Esophagus (tissue), 2 donors: ENCODE measurements around the gene SPTBN5. TPM values are rescaled to one million over a fixed set of nuclear protein-coding genes. Genes with fewer than 3 reads are reported as not detected.
A peak's percentile ranks its signal among the peaks of the same experiment; 100 is the strongest.

ENCODE experiments used
- H3K27ac ChIP-seq, 2 donors: one replicate each; pipeline ENCODE4 v1.5.1; 2013; ENCODE audit warnings: low read depth in 2 of 2, mild to moderate bottlenecking in 2 of 2, inconsistent platforms in 1 of 2, low read length in 1 of 2, moderate library complexity in 1 of 2
- H3K27me3 ChIP-seq, 2 donors: one replicate each; pipeline ENCODE4 v1.6.1; 2013; ENCODE audit warnings: low read length in 2 of 2, control low read depth in 1 of 2, mild to moderate bottlenecking in 1 of 2; ENCODE audit not compliant: insufficient read depth in 2 of 2, control insufficient read depth in 1 of 2
- H3K36me3 ChIP-seq, 2 donors: one replicate each; pipeline ENCODE4 v1.6.1; 2013; ENCODE audit warnings: low read length in 1 of 2; ENCODE audit not compliant: control insufficient read depth in 2 of 2, insufficient read depth in 2 of 2
- H3K4me1 ChIP-seq, 2 donors: one replicate each; pipeline ENCODE4 v1.6.1; 2013; ENCODE audit warnings: low read length in 1 of 2; ENCODE audit not compliant: control insufficient read depth in 2 of 2, insufficient read depth in 2 of 2
- H3K4me3 ChIP-seq, 2 donors: one replicate each; pipeline ENCODE4 v1.5.1; 2013; ENCODE audit warnings: low read length in 2 of 2, mild to moderate bottlenecking in 2 of 2, low read depth in 1 of 2, moderate library complexity in 1 of 2
- H3K9me3 ChIP-seq, 2 donors: one replicate each; pipeline ENCODE4 v1.6.1; 2013; ENCODE audit warnings: mild to moderate bottlenecking in 2 of 2, low read depth in 1 of 2, low read length in 1 of 2, moderate library complexity in 1 of 2; ENCODE audit not compliant: control insufficient read depth in 2 of 2, insufficient read depth in 1 of 2
- WGBS, 2 donors: extraction: QIAGEN DNeasy Blood & Tissue Kit; methylation state at CpG; one replicate each; pipeline ENCODE4 v1.1.7; 2013; 5-methylcytosine and 5-hydroxymethylcytosine counted together
- polyA plus RNA-seq, 2 donors: library from polyadenylated mRNA; stranded (reverse); fragments of 200-250 nt; gene quantifications; one replicate each; pipeline ENCODE4 v1.2.3, GENCODE V29; 2013
- donor health status: healthy with polysubstance abuse.
- donor health status: Bipolar disorder and iron deficiency.

The SPTBN5 gene
- polyA plus RNA-seq, 2 donors, result 2.7 to 9.3 TPM

DNA sequence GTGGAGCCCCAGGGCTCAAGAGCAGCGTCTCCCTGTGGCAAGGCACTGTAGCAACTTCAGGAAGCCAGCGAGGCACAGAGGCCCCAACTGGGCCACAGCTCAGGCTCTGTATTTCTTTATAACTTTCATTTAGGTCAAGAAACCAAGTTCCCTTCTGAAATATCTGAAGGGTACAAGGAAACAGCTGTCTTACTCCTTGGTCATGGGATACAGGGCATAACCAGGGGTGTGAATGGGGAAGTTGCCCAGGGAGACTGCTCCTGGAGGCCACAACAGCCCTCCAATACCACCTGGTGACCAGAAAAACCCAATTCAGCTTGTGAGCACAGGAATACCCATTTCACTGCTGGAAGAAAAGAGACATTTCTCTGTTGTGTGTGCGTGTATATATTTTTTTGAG, 13.3 kb upstream of the SPTBN5 start:
- 93% methylated on average over 3 of the region's 3 CpGs for WGBS, 2 donors

DNA sequence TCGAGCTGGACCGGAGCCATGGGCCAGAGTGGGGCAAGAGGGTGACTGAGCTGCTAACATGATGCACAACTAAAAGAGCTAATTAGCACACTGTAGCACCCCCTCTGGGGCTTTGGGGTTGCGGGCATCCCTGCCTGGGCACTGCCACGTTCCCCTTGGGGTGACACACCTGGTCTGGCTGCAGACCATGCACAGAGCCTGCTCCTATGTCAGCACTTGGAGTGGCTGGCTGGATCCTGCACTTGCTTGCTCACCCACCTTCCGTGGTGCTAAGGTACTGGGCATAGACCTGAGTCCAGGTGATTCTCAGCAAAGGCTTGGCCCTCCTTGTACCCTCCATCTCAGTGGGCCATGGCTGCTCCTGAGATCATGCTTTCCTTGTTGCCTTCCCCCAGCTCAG, 12.8 kb upstream of the SPTBN5 start:
- H3K36me3 ChIP-seq, result peaks cover 9 to 25% of the 10 kb centered on the region in 2 donors
- no peak overlapping the region for H3K27ac ChIP-seq

More for the DNA sequence above, 13.3 kb upstream of the SPTBN5 start:
- no peak overlapping the region for H3K27ac ChIP-seq
- H3K4me1 ChIP-seq, result peaks cover 0 to 6% of the 10 kb centered on the region in 2 donors
- H3K9me3 ChIP-seq, result no peaks in the 10 kb centered on the region
- no peaks in the 10 kb centered on the region for H3K27me3 ChIP-seq
- H3K36me3 ChIP-seq, result peaks cover 9 to 22% of the 10 kb centered on the region in 2 donors
- no peak overlapping the region for H3K4me3 ChIP-seq

GRCh38 chr15:41905036-41905793, 11.4 kb upstream of the SPTBN5 start:
- no peak overlapping the region for H3K4me3 ChIP-seq
- peak overlapping the region in 1 of 2 donors; percentile 35 for H3K27ac ChIP-seq
- no peaks in the 10 kb centered on the region for H3K9me3 ChIP-seq
- H3K36me3 ChIP-seq, result peaks cover 9 to 35% of the 10 kb centered on the region in 2 donors
- WGBS, 2 donors, result 85 to 91% methylated on average over 14 of the region's 14 CpGs
- no peaks in the 10 kb centered on the region for H3K4me1 ChIP-seq
- no peaks in the 10 kb centered on the region for H3K27me3 ChIP-seq

More for the DNA sequence above, 12.8 kb upstream of the SPTBN5 start:
- Histone ChIP-seq H3K9me3 (no peaks in the 10 kb centered on the region), H3K4me3 (no peak overlapping the region), H3K4me1 (peaks cover 0 to under 1% of the 10 kb centered on the region in 2 donors), H3K27me3 (no peaks in the 10 kb centered on the region)
- 97 to 98% methylated on average over 5 of the region's 5 CpGs for WGBS, 2 donors

- H3K9me3 ChIP-seq, result no peaks in the 10 kb centered on the region
- no peaks in the 10 kb centered on the region for H3K27me3 ChIP-seq
- H3K4me3 ChIP-seq, result no peak overlapping the region
- H3K4me1 ChIP-seq, result no peaks in the 10 kb centered on the region
- H3K27ac ChIP-seq, result peak overlapping the region in 1 of 2 donors; percentile 35
- peaks cover 8 to 33% of the 10 kb centered on the region in 2 donors for H3K36me3 ChIP-seq
- WGBS, 2 donors, result 11 to 21% methylated on average over 6 of the region's 6 CpGs
Observed at GRCh38 chr15:41904541-41905005, 10.7 kb upstream of the SPTBN5 start.

- 85 to 91% methylated on average over 13 of the region's 13 CpGs for WGBS, 2 donors
- H3K36me3 ChIP-seq, result peaks cover 1 to 25% of the 10 kb centered on the region in 2 donors
- H3K9me3 ChIP-seq, result no peaks in the 10 kb centered on the region
- H3K4me1 ChIP-seq, result no peaks in the 10 kb centered on the region
- no peak overlapping the region for H3K27ac ChIP-seq
- no peaks in the 10 kb centered on the region for H3K27me3 ChIP-seq
- H3K4me3 ChIP-seq, result no peak overlapping the region
Observed at GRCh38 chr15:41903782-41904181, 9.9 kb upstream of the SPTBN5 start.

DNA sequence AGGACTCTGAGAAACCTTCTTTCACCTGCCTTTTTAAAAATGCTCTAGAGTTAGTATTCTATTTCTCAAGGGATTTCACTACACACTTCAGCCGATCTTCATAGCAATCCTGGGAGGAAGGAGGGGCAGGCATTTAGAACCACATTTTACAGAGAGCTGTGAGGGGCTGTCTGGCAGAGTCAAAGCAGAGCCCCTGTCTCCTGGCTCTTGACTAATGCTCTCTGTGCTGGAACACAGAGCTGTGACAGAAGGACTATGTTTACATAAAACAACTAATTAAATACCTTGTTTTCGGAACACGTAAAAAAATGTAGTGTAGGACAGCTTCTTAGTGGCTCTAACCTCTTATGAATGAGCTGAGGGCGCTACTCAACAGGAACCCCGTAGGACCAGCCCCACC, 7.6 kb upstream of the SPTBN5 start:
- H3K4me3 ChIP-seq, result no peak overlapping the region
- H3K36me3 ChIP-seq, result peaks cover 0 to 18% of the 10 kb centered on the region in 2 donors
- H3K27ac ChIP-seq, result no peak overlapping the region
- 84 to 85% methylated on average over 5 of the region's 5 CpGs for WGBS, 2 donors
- H3K9me3 ChIP-seq, result no peaks in the 10 kb centered on the region
- H3K27me3 ChIP-seq, result no peaks in the 10 kb centered on the region
- no peaks in the 10 kb centered on the region for H3K4me1 ChIP-seq

- no peak overlapping the region for H3K4me3 ChIP-seq
- no peaks in the 10 kb centered on the region for H3K9me3 ChIP-seq
- no peaks in the 10 kb centered on the region for H3K27me3 ChIP-seq
- no peak overlapping the region for H3K27ac ChIP-seq
- H3K4me1 ChIP-seq, result no peaks in the 10 kb centered on the region
- 90% methylated on average over 36 of the region's 36 CpGs for WGBS, 2 donors
- H3K36me3 ChIP-seq, result peaks cover 0 to 16% of the 10 kb centered on the region in 2 donors
Observed at GRCh38 chr15:41900526-41901380, 6.9 kb upstream of the SPTBN5 start.

GRCh38 chr15:41899854-41900442, 6.1 kb upstream of the SPTBN5 start:
- H3K36me3 ChIP-seq, result peaks cover 0 to 13% of the 10 kb centered on the region in 2 donors
- 78 to 79% methylated on average over 6 of the region's 6 CpGs for WGBS, 2 donors

DNA sequence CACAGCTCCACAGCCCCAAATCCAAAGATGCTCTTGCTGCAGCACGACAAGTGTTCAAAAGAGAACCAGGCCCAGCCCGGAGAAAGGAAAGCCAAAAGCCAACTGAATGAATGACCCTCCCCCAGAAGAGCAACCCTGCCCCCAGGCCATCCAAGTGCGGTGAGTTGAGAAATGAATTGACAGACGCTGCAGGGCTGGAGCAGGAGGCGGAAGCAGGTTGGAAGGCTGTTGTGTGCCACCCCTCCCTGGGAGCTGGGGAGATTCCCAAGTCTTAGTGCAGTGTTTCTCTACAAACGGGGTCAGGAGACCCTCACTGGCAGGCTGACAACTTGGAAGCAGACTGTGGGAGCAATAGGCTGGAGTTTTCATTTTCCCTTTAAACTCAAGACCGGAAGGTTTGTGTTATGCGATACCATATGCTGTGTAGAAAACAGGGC, 3.5 kb upstream of the SPTBN5 start:
- no peaks in the 10 kb centered on the region for H3K27me3 ChIP-seq
- 61 to 64% methylated on average over 8 of the region's 8 CpGs for WGBS, 2 donors
- H3K27ac ChIP-seq, result no peak overlapping the region
- H3K4me3 ChIP-seq, result no peak overlapping the region
- no peaks in the 10 kb centered on the region for H3K9me3 ChIP-seq
- H3K4me1 ChIP-seq, result peaks cover 6 to 17% of the 10 kb centered on the region in 2 donors
- peaks cover 0 to 13% of the 10 kb centered on the region in 2 donors for H3K36me3 ChIP-seq

More at GRCh38 chr15:41899854-41900442, 6.1 kb upstream of the SPTBN5 start:
- H3K9me3 ChIP-seq, result no peaks in the 10 kb centered on the region
- H3K27ac ChIP-seq, result no peak overlapping the region
- H3K4me1 ChIP-seq, result peaks cover 0 to 3% of the 10 kb centered on the region in 2 donors
- H3K27me3 ChIP-seq, result no peaks in the 10 kb centered on the region
- no peak overlapping the region for H3K4me3 ChIP-seq
